22Rv1 (cell line): ENCODE data around the gene CDIPT.

Experiments used
- CTCF ChIP-seq: fragments of 450-650 bp; IDR thresholded peaks from 2 replicates; pipeline ENCODE4 v1.5.1; 2017; ENCODE audit warnings: mild to moderate bottlenecking
- ZFX ChIP-seq: fragments of 450-650 bp; IDR thresholded peaks from 2 replicates; pipeline ENCODE4 v1.6.1; 2017; ENCODE audit warnings: antibody characterized with exemption, borderline replicate concordance

DNA sequence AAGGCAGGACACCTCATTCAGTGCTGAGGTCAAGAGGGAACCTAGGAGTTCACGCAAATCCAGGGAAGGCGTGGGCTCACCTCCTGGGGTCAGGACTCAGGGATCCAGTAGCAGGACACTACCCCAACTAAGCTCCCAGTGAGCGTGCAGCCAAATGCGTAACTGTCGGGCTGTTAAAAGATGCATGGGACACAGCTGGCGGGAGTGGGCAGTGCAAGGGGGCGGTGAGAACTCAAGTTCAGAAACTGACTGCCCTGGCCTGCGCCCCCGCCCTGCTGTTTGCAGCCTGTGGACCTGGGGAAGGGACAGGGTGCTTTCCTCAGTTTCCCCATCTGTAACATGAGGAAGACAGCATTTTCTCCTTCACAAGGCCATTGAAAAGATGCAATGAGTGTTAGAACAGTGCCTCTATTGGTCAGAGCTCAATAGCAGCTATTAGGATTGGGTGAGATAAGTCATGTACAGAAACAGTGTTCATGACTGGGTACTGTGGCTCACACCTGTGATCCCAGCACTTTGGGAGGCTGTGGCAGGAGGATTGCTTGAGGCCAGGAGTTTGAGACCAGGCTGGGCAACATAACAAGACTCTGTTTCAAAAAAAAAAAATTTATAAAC lies 20.2 kb downstream of the CDIPT start:
- no peak for TF ChIP-seq ZFX
- TF ChIP-seq CTCF, result peak; percentile 15; the same call in 1 of the 2 replicates
